ENCODE measurements around the gene PDXK. TPM values are rescaled to one million over a fixed set of nuclear protein-coding genes. Genes with fewer than 3 reads are reported as not detected.

PDXK gene
- total RNA-seq, 1 experiment from 2014 or later, result 114 TPM

DNA sequence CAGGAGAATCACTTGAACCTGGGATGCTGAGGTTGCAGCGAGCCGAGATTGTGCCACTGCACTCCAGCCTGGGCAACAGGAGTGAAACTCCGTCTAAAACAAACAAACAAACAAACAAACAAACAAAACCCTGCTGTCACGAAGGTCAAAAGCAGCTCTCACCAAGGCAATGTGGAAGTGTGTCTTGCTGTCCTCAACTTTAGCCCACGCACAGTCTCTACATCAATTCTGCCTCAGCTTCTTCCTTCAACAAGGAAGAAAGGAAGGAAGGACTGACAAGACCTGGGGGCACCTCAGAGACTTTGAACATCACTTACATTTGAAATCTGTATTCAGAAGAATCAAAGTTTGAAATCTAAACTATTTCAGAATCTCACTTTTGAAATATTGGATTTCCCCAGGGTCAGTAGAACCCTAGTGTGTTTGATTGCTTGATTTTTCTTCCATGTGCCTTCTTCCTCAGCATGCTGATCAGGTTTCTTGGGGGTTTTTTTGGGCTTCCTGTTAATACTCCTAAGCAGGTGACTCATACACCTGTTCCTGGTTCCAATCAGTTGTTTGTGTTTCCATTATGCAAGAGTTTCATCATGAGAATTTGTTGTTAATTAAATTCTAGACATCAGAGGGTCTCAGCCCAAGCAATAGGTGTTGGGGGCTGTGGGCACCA is 63.6 kb downstream of the PDXK start:
- Histone ChIP-seq H3K4me3 (ENCODE audit: low read depth, low read length, poor library complexity, severe bottlenecking) (no peak overlapping the region), H3K27ac (ENCODE audit: low read depth, low read length, poor library complexity, severe bottlenecking) (no peak overlapping the region), H3K4me1 (ENCODE audit: insufficient read depth, low read length, poor library complexity, severe bottlenecking) (no peaks in the 10 kb centered on the region), H3K36me3 (ENCODE audit: insufficient read depth, low read length, poor library complexity, severe bottlenecking) (no peaks in the 10 kb centered on the region), H3K9me3 (ENCODE audit: low read depth, low read length, poor library complexity, severe bottlenecking) (no peaks in the 10 kb centered on the region), H3K27me3 (replicated peaks; ENCODE audit: insufficient read depth, low read depth, low read length, poor library complexity) (no peaks in the 10 kb centered on the region)
- CTCF ChIA-PET, result no interaction called here
- no peak for DNase-seq (ENCODE audit: low spot score)
- BruUV-seq (replicated peaks), result no TSS peak
- intact Hi-C loops (cut with micrococcal nuclease; ENCODE audit: unreplicated experiment), result no loop called here
- POLR2A ChIA-PET (ENCODE audit: low non-redundant PET), result no interaction called here
- TF ChIP-seq CTCF (conservative IDR thresholded peaks at IDR 0.05; ENCODE audit: low read depth, low read length) (no peak), EZH2 (IDR thresholded peaks at IDR 0.05; ENCODE audit: borderline replicate concordance, low read depth, low read length, poor library complexity, severe bottlenecking) (no peak)

- no peak overlapping the region for H3K27ac ChIP-seq (ENCODE audit: low read depth, low read length, poor library complexity, severe bottlenecking)
- no peaks in the 10 kb centered on the region for H3K27me3 ChIP-seq (replicated peaks; ENCODE audit: insufficient read depth, low read depth, low read length, poor library complexity)
- no TSS peak for BruUV-seq (replicated peaks)
- POLR2A ChIA-PET (ENCODE audit: low non-redundant PET), result no interaction called here
- CTCF ChIA-PET, result no interaction called here
- intact Hi-C loops (cut with micrococcal nuclease; ENCODE audit: unreplicated experiment), result no loop called here
- TF ChIP-seq EZH2 (IDR thresholded peaks at IDR 0.05; ENCODE audit: borderline replicate concordance, low read depth, low read length, poor library complexity, severe bottlenecking) (no peak), CTCF (conservative IDR thresholded peaks at IDR 0.05; ENCODE audit: low read depth, low read length) (no peak)
- no peaks in the 10 kb centered on the region for H3K4me1 ChIP-seq (ENCODE audit: insufficient read depth, low read length, poor library complexity, severe bottlenecking)
- no peaks in the 10 kb centered on the region for H3K9me3 ChIP-seq (ENCODE audit: low read depth, low read length, poor library complexity, severe bottlenecking)
- no peak overlapping the region for H3K4me3 ChIP-seq (ENCODE audit: low read depth, low read length, poor library complexity, severe bottlenecking)
- no peaks in the 10 kb centered on the region for H3K36me3 ChIP-seq (ENCODE audit: insufficient read depth, low read length, poor library complexity, severe bottlenecking)
- no peak for DNase-seq (ENCODE audit: low spot score)
Observed at GRCh38 chr21:43783098-43783700, 64.3 kb downstream of the PDXK start.

GRCh38 chr21:43785134-43785533 is 66.2 kb downstream of the PDXK start:
- no peaks in the 10 kb centered on the region for H3K36me3 ChIP-seq (ENCODE audit: insufficient read depth, low read length, poor library complexity, severe bottlenecking)
- no TSS peak for BruUV-seq (replicated peaks)
- ChIA-PET POLR2A (ENCODE audit: low non-redundant PET) (no interaction called here), CTCF (interaction anchor here (0.7 kb wide), 1 partner anchor 24 kb away, joined by 3 read pairs; no protein-coding TSS in a partner anchor)
- intact Hi-C loops (cut with micrococcal nuclease; ENCODE audit: unreplicated experiment), result no loop called here
- H3K4me3 ChIP-seq (ENCODE audit: low read depth, low read length, poor library complexity, severe bottlenecking), result no peak overlapping the region
- DNase-seq (ENCODE audit: low spot score), result no peak
- H3K27me3 ChIP-seq (replicated peaks; ENCODE audit: insufficient read depth, low read depth, low read length, poor library complexity), result no peaks in the 10 kb centered on the region
- H3K9me3 ChIP-seq (ENCODE audit: low read depth, low read length, poor library complexity, severe bottlenecking), result no peaks in the 10 kb centered on the region
- no peak overlapping the region for H3K27ac ChIP-seq (ENCODE audit: low read depth, low read length, poor library complexity, severe bottlenecking)
- TF ChIP-seq EZH2 (IDR thresholded peaks at IDR 0.05; ENCODE audit: borderline replicate concordance, low read depth, low read length, poor library complexity, severe bottlenecking) (no peak), CTCF (conservative IDR thresholded peaks at IDR 0.05; ENCODE audit: low read depth, low read length) (no peak)
- no peaks in the 10 kb centered on the region for H3K4me1 ChIP-seq (ENCODE audit: insufficient read depth, low read length, poor library complexity, severe bottlenecking)

Data from A673 (cell line).